ENCODE results near the gene NSMCE4A.

Gene NSMCE4A

DNA sequence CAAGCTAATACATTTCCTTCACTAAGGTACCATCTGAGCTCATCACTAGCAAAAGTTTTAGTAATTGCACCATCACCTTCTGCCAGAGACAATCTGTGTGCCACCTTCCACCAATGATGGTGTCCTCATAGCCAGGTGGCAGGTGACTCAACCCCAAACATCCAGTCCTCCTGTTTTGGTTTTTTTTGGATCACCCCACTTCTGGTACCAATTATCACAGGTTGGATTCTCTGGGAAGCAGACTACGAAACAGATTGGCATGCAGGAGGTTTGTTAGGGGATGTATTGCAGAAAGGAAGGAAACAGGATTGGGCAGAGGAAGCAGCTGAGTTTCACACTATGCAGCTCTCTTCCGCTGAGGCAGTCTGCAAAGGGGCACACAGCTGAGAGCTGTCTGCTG lies 9.4 kb upstream of the NSMCE4A start:
- TF ChIP-seq OSR1 (CRISPR knock-in tag; IDR thresholded peaks at IDR 0.05) (no peak), GLIS3 (CRISPR knock-in tag; IDR thresholded peaks at IDR 0.05) (no peak), ZFP30 (CRISPR knock-in tag; IDR thresholded peaks at IDR 0.05) (no peak), ZNF8 (CRISPR knock-in tag; IDR thresholded peaks at IDR 0.05) (no peak), ESRRG (CRISPR knock-in tag; IDR thresholded peaks at IDR 0.05) (no peak)
- TF ChIP-seq, protein P1, sequence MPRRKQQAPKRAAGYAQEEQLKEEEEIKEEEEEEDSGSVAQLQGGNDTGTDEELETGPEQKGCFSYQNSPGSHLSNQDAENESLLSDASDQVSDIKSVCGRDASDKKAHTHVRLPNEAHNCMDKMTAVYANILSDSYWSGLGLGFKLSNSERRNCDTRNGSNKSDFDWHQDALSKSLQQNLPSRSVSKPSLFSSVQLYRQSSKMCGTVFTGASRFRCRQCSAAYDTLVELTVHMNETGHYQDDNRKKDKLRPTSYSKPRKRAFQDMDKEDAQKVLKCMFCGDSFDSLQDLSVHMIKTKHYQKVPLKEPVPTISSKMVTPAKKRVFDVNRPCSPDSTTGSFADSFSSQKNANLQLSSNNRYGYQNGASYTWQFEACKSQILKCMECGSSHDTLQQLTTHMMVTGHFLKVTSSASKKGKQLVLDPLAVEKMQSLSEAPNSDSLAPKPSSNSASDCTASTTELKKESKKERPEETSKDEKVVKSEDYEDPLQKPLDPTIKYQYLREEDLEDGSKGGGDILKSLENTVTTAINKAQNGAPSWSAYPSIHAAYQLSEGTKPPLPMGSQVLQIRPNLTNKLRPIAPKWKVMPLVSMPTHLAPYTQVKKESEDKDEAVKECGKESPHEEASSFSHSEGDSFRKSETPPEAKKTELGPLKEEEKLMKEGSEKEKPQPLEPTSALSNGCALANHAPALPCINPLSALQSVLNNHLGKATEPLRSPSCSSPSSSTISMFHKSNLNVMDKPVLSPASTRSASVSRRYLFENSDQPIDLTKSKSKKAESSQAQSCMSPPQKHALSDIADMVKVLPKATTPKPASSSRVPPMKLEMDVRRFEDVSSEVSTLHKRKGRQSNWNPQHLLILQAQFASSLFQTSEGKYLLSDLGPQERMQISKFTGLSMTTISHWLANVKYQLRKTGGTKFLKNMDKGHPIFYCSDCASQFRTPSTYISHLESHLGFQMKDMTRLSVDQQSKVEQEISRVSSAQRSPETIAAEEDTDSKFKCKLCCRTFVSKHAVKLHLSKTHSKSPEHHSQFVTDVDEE (CRISPR knock-in tag; IDR thresholded peaks at IDR 0.05), result no peak
- ATAC-seq, result no peak

DNA sequence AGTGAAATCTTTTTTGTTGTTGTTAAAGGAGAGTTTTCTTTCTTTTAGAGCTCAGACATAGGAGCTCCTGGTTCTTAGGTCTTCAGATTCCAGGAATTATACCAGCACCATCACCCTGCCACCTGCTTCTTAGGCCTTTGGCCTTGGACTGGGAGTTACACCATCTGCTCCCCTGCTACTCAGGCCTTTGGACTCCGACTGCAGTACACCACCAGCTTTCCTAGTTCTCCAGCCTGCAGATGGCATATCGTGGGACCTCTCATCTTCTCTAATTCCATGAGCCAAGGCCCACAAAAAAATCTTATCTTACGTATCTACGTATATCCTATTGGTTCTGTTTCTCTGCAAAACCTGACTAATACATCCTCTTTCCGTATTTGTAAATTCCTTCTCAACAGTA lies 8.8 kb upstream of the NSMCE4A start:
- TF ChIP-seq BACH2 (CRISPR knock-in tag; IDR thresholded peaks at IDR 0.05; ENCODE audit: borderline replicate concordance) (no peak), ZNF8 (CRISPR knock-in tag; IDR thresholded peaks at IDR 0.05) (no peak), ZNF565 (CRISPR knock-in tag; conservative IDR thresholded peaks at IDR 0.05; ENCODE audit: low read depth) (no peak), ESRRG (CRISPR knock-in tag; IDR thresholded peaks at IDR 0.05) (no peak), ZFP30 (CRISPR knock-in tag; IDR thresholded peaks at IDR 0.05) (no peak), ZNF70 (CRISPR knock-in tag; IDR thresholded peaks at IDR 0.05) (no peak)
- TF ChIP-seq, protein P2, sequence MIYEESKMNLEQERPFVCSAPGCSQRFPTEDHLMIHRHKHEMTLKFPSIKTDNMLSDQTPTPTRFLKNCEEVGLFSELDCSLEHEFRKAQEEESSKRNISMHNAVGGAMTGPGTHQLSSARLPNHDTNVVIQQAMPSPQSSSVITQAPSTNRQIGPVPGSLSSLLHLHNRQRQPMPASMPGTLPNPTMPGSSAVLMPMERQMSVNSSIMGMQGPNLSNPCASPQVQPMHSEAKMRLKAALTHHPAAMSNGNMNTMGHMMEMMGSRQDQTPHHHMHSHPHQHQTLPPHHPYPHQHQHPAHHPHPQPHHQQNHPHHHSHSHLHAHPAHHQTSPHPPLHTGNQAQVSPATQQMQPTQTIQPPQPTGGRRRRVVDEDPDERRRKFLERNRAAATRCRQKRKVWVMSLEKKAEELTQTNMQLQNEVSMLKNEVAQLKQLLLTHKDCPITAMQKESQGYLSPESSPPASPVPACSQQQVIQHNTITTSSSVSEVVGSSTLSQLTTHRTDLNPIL (CRISPR knock-in tag; IDR thresholded peaks at IDR 0.05; ENCODE audit: low read depth), result no peak
- ATAC-seq, result no peak

DNA sequence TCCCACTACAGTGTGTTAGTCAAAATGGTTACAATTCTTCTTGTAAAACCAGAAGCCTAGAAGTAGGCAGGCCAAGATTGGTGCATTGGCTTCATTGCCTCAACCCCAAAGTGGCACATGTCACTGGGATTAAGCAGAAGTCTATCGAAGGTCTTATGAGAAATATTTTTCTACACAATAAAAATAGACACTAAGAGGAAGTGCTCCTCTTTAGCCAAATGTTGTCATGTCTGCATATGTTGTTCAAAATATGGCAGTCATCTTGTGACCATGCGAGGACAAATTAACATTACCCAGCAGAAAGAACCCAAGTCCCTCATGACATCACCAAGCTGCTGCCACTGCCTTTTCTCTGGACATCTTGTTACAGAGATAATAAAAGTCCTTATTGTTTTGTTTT lies 6.3 kb upstream of the NSMCE4A start:
- ATAC-seq, result no peak
- TF ChIP-seq ESRRG (CRISPR knock-in tag; IDR thresholded peaks at IDR 0.05), result no peak
- no peak for TF ChIP-seq SNAI2 (CRISPR knock-in tag; IDR thresholded peaks at IDR 0.05)
- TF ChIP-seq, protein P1 (CRISPR knock-in tag; IDR thresholded peaks at IDR 0.05), result no peak
- TF ChIP-seq PPARA (CRISPR knock-in tag; IDR thresholded peaks at IDR 0.05; ENCODE audit: borderline replicate concordance), result no peak
- TF ChIP-seq, protein P3, sequence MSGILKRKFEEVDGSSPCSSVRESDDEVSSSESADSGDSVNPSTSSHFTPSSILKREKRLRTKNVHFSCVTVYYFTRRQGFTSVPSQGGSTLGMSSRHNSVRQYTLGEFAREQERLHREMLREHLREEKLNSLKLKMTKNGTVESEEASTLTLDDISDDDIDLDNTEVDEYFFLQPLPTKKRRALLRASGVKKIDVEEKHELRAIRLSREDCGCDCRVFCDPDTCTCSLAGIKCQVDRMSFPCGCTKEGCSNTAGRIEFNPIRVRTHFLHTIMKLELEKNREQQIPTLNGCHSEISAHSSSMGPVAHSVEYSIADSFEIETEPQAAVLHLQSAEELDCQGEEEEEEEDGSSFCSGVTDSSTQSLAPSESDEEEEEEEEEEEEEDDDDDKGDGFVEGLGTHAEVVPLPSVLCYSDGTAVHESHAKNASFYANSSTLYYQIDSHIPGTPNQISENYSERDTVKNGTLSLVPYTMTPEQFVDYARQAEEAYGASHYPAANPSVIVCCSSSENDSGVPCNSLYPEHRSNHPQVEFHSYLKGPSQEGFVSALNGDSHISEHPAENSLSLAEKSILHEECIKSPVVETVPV (CRISPR knock-in tag; IDR thresholded peaks at IDR 0.05), result no peak
- no peak for TF ChIP-seq ZNF8 (CRISPR knock-in tag; IDR thresholded peaks at IDR 0.05)
- TF ChIP-seq RARB (CRISPR knock-in tag; IDR thresholded peaks at IDR 0.05), result no peak
- no peak for TF ChIP-seq TOX (CRISPR knock-in tag; IDR thresholded peaks at IDR 0.05; ENCODE audit: borderline replicate concordance)
- no peak for TF ChIP-seq ZNF565 (CRISPR knock-in tag; conservative IDR thresholded peaks at IDR 0.05; ENCODE audit: low read depth)
- no peak for TF ChIP-seq BACH2 (CRISPR knock-in tag; IDR thresholded peaks at IDR 0.05; ENCODE audit: borderline replicate concordance)
- TF ChIP-seq OSR1 (CRISPR knock-in tag; IDR thresholded peaks at IDR 0.05), result no peak
- TF ChIP-seq, protein P2 (CRISPR knock-in tag; IDR thresholded peaks at IDR 0.05; ENCODE audit: low read depth), result no peak
- TF ChIP-seq ZC3H10 (CRISPR knock-in tag; IDR thresholded peaks at IDR 0.05), result no peak
- TF ChIP-seq ZFP3 (CRISPR knock-in tag; IDR thresholded peaks at IDR 0.05), result no peak
- TF ChIP-seq CSDC2 (CRISPR knock-in tag; IDR thresholded peaks at IDR 0.05), result no peak

DNA sequence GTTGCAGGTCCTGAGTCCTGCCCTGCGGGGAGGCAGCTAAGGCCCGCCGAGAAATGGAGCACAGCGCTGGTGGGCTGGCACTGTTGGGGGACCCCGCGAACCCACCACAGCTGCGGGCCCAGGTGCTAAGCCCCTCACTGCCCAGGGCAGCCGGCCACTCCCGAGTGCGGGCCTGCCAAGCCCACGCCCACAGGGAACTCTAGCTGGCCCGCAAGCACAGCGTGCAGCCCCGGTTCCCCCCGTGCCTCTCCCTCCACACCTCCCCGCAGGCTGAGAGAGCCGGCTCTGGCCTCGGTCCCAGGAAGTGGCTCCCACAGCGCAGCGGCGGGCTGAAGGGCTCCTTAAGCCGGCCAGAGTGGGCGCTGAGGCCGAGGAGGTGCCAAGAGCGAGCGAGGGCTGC lies 3.5 kb upstream of the NSMCE4A start:
- TF ChIP-seq SNAI2 (CRISPR knock-in tag; IDR thresholded peaks at IDR 0.05) (no peak), ZFP30 (CRISPR knock-in tag; IDR thresholded peaks at IDR 0.05) (no peak)
- no peak for ATAC-seq
